IPS-15b (cell line): ENCODE measurements around the gene AMBP.

Source experiments
- H3K27me3 ChIP-seq: one replicate; pipeline ENCODE4 v1.6.1; 2013; ENCODE audit warnings: low read length; ENCODE audit not compliant: control insufficient read depth, insufficient read depth
- H3K36me3 ChIP-seq: one replicate; pipeline ENCODE4 v1.6.1; 2013; ENCODE audit warnings: low read length; ENCODE audit not compliant: control insufficient read depth, insufficient read depth
- H3K4me1 ChIP-seq: one replicate; pipeline ENCODE4 v1.6.1; 2013; ENCODE audit warnings: mild to moderate bottlenecking, low read length; ENCODE audit not compliant: control insufficient read depth, insufficient read depth
- H3K4me3 ChIP-seq: one replicate; pipeline ENCODE4 v1.5.1; 2013; ENCODE audit warnings: low read depth, low read length
- H3K9ac ChIP-seq: one replicate; pipeline ENCODE4 v1.6.1; 2013; ENCODE audit warnings: low read depth, mild to moderate bottlenecking, low read length
- H3K9me3 ChIP-seq: one replicate; pipeline ENCODE4 v1.6.1; 2013; ENCODE audit warnings: mild to moderate bottlenecking, low read length; ENCODE audit not compliant: control insufficient read depth, insufficient read depth

The AMBP gene

DNA sequence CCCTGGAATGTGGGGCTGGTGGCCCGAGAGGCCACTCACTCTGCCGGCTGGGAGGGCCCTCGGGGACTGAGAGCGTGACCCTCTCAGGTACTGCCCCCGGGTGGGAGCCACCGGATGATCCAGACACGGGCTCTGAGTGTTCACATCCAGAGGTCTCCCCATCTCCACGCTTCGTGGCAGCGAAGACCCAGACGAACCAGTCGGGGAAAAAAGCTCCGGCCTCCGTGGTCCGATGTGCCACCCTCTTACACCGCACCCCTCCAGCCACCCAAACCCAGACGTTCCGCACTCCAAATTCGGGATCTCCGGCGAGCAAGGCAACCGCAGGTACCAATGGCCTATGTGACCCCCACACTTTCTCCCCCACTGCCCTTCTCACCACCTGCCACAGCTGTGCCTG lies 49.5 kb downstream of the AMBP start:
- no peak overlapping the region for H3K4me3 ChIP-seq
- H3K9ac ChIP-seq = no peak overlapping the region
- no peaks in the 10 kb centered on the region for H3K4me1 ChIP-seq
- H3K27me3 ChIP-seq = no peaks in the 10 kb centered on the region
- H3K9me3 ChIP-seq = no peaks in the 10 kb centered on the region
- peaks cover 20% of the 10 kb centered on the region for H3K36me3 ChIP-seq

DNA sequence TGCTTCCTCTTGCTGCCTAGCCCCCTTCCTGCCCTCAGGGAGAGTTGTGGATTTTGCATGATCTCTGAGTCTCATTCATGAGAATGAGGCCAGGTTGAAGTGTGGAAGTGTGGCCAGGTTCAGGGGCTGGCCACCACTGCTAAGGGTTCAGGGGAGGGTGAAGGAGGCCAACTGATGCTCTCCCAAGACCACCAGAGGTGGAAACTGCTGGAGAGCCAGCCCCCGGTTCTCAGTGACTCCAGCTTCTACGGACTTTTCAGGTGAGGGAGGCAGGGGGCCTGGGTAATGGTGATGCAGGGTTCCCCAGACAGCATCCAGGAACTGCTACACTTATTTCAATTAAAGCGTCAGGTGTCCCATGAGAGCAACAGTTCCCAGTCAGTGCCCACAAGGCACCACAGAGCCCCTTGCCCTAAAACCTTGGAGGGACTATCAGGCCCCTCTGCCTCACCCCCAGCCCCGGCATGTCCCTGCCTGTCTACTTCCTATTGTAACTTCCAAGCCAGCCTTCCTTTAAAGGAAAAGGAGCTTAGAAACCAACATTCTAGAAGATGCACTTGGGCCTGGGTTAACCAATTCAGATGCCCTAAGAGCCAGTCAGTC lies 50.1 kb downstream of the AMBP start:
- Histone ChIP-seq H3K9ac (no peak overlapping the region), H3K36me3 (peaks cover 20% of the 10 kb centered on the region), H3K4me3 (no peak overlapping the region), H3K27me3 (no peaks in the 10 kb centered on the region), H3K4me1 (no peaks in the 10 kb centered on the region), H3K9me3 (no peaks in the 10 kb centered on the region)

DNA sequence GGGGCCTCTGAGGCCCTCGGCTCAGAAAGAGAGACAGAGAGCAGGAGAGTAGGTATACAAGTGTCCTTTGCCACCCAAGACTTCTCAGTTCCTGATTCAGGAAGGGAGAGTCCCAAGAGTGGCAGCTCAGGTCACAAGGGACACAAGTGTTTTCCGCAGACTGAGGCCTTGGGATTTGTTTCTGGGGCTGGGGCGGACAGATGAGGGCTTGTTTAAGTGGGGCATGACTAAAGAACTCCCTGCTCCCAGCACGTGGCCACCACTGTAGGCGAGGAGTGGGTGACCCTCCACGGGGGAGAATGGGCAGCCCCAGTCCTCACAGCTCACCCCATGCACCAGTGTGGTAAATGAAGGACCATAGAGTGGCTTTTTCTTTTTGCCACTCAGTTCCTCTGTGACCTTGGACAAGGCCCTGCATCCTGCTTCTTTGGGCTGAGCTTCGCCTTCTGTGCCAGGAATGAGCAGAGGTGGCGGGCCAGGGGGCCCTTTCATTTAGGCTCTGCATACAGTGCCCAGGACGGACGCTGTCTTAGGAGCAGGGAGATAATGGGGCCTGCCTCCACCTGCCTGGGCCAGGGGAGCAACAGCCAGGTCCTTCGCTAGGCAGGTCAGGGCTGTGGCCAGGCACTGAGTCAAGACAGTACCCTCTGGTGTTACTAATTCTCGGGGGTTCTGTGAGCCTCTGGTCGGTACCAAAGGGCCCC lies 50.8 kb downstream of the AMBP start:
- Histone ChIP-seq H3K9me3 (no peaks in the 10 kb centered on the region), H3K4me1 (no peaks in the 10 kb centered on the region), H3K27me3 (no peaks in the 10 kb centered on the region), H3K36me3 (peaks cover 17% of the 10 kb centered on the region), H3K4me3 (no peak overlapping the region), H3K9ac (no peak overlapping the region)

- Histone ChIP-seq H3K9me3 (no peaks in the 10 kb centered on the region), H3K4me3 (no peak overlapping the region), H3K4me1 (no peaks in the 10 kb centered on the region), H3K36me3 (peaks cover 15% of the 10 kb centered on the region), H3K9ac (no peak overlapping the region), H3K27me3 (no peaks in the 10 kb centered on the region)
These were observed 51.8 kb downstream of the AMBP start for GRCh38 chr9:114026335-114026734.

DNA sequence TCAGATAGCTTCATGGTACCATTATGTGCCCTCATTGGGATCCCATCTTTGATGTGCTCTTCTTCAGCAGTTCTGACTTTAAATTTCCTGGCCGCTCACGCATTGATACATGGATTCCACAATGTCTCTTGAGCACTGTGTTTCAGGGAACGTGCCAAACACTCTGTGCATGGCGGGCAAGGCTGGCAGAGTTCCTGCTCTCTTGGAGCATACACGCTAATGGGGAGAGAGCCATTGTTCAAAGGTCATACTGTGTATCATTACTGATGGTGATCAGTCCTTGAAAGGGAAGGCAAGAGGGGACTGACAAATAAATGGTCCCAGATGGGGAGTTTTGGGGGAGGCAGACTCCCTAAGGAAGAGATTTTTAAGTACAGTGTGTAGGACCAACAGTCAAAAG lies 52.3 kb downstream of the AMBP start:
- H3K27me3 ChIP-seq = no peaks in the 10 kb centered on the region
- H3K36me3 ChIP-seq = peaks cover 15% of the 10 kb centered on the region
- H3K9me3 ChIP-seq = no peaks in the 10 kb centered on the region
- no peaks in the 10 kb centered on the region for H3K4me1 ChIP-seq
- no peak overlapping the region for H3K4me3 ChIP-seq
- H3K9ac ChIP-seq = no peak overlapping the region

GRCh38 chr9:114025196-114025753 lies 52.8 kb downstream of the AMBP start:
- H3K4me3 ChIP-seq = no peak overlapping the region
- no peak overlapping the region for H3K9ac ChIP-seq
- H3K27me3 ChIP-seq = no peaks in the 10 kb centered on the region
- no peaks in the 10 kb centered on the region for H3K9me3 ChIP-seq
- peaks cover 15% of the 10 kb centered on the region for H3K36me3 ChIP-seq
- H3K4me1 ChIP-seq = no peaks in the 10 kb centered on the region

- no peak overlapping the region for H3K9ac ChIP-seq
- no peaks in the 10 kb centered on the region for H3K4me1 ChIP-seq
- H3K9me3 ChIP-seq = no peaks in the 10 kb centered on the region
- no peaks in the 10 kb centered on the region for H3K27me3 ChIP-seq
- no peak overlapping the region for H3K4me3 ChIP-seq
- peaks cover 15% of the 10 kb centered on the region for H3K36me3 ChIP-seq
These were observed 54.1 kb downstream of the AMBP start for GRCh38 chr9:114023961-114024360.

DNA sequence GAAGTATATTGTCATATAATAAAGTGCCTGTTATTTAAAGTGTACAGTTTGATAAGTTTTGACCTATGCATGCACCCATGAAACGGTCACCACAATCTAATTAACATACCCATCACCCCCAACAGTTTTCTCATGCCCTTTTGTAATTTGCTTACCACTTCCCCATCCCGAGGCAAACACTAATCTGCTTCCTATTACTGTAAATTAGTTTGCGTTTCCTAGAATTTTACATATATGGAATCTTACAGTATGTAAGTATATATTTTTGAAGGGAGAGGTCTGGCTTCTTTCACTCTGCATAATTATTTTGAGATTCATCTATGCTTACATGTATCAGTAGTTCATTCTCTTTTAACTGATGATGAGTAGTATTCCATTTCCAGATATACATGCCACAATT lies 56.5 kb downstream of the AMBP start:
- H3K9ac ChIP-seq = no peak overlapping the region
- H3K36me3 ChIP-seq = peaks cover 5% of the 10 kb centered on the region
- no peaks in the 10 kb centered on the region for H3K9me3 ChIP-seq
- no peaks in the 10 kb centered on the region for H3K4me1 ChIP-seq
- no peaks in the 10 kb centered on the region for H3K27me3 ChIP-seq
- H3K4me3 ChIP-seq = no peak overlapping the region

DNA sequence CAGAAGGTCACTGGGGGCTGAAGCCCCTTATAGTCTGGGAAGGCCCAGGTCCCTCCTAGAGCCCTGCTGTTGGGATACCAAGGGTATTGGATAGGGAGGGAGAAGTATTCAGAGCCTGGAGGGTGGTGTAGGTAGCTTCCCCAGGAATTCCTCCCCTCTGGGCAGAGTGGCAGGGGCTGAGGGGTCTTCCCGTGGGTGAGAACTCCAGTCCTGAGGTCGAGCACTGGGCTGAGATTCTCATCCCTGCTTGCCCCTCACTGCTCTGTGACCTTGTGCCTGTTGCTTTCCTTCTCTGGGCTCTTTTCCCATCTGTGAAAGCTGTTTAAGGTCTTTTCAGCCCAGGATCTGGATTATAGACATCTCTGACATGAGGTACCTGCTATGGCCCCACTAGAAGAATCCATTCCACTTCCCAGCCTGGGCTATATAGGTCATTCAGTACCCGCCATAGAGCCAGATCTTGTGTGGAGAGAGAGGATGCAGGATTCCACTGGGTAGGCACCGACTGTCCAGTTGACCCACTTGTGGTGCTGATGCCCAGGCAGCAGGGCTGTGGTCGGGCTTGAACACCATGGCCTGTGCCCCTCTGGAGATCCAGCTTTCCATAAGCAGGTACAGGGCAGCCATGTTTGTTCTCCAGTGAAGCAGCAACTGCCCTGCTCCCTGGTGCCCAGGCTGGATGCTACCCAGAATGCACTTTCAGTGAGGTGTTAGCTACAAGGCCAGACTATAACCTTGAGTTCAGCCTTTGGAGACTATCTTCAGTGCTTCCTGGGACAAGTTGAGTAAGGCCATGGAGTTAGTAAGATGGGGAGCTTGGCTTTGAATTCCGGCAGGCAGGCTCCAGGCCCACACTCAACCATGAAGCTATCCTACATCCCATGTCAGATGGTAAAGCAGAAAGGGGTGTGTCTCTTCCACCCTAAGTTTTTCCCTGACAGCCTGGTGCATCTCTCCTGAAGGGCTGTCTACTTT lies 60.1 kb downstream of the AMBP start:
- Histone ChIP-seq H3K4me1 (no peaks in the 10 kb centered on the region), H3K27me3 (no peaks in the 10 kb centered on the region), H3K9ac (no peak overlapping the region), H3K9me3 (no peaks in the 10 kb centered on the region), H3K36me3 (peaks cover 3% of the 10 kb centered on the region), H3K4me3 (no peak overlapping the region)

DNA sequence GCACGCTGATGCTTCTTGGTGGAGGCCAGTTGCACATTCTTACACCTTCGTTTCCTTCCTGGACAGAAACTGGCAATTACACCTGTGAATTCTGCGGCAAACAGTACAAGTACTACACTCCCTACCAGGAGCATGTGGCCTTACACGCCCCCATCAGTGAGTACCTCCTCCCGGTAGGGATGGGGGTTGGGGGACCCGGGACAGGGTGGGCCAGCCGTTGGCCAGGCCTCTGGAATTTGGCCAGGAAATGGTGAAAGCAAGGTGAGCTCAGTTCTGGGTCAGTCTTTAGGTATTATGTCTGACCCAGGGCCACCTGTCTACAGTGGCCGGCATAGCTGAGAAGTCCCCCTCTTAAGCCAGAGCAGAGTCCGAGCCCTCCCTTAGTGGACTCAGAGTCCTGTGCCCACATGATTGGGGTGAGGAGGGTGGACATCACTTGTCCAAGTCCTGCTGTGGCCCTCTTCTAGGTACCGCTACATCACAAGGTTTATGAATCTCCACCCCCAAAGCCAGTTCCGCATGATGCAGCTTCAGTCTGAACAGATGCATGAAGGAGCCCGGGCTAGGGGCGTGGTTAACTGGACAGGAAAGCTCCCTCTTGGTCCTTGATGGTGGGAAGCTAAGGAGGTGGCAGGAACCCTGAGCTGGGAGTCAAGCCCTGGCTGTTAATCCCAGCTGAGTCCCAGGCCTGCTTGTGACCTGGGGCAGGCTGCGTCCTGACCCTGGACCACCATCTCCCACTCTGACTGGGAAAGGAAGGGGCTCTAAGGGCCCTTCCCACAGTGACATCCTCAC lies 61.3 kb downstream of the AMBP start:
- H3K4me1 ChIP-seq = no peaks in the 10 kb centered on the region
- H3K27me3 ChIP-seq = no peaks in the 10 kb centered on the region
- no peak overlapping the region for H3K4me3 ChIP-seq
- no peaks in the 10 kb centered on the region for H3K9me3 ChIP-seq
- peaks cover 3% of the 10 kb centered on the region for H3K36me3 ChIP-seq
- no peak overlapping the region for H3K9ac ChIP-seq

GRCh38 chr9:114016101-114016500 lies 62.0 kb downstream of the AMBP start:
- Histone ChIP-seq H3K4me1 (peaks cover 3% of the 10 kb centered on the region), H3K27me3 (no peaks in the 10 kb centered on the region), H3K9me3 (no peaks in the 10 kb centered on the region), H3K4me3 (no peak overlapping the region), H3K36me3 (peaks cover 3% of the 10 kb centered on the region), H3K9ac (no peak overlapping the region)
